RWPE1 (cell line): Measurements from ENCODE around the gene EGF.

Experiments used
- CTCF ChIA-PET: fragments of 350-600 bp; sonication (Branson Sonifier 250); formaldehyde crosslinking; extraction: SDS; loops from one replicate; lab custom pipeline; 2021; lab: Yijun Ruan, JAX
- POLR2A ChIA-PET: fragments of 400-600 bp; formaldehyde crosslinking; extraction: SDS; loops from one replicate; lab custom pipeline; 2020; ENCODE audit warnings: antibody characterized with exemption; ENCODE audit not compliant: low non-redundant PET; lab: Yijun Ruan, JAX
- DNase-seq: peaks from one replicate; pipeline ENCODE4 v3.0.0; 2012; ENCODE audit warnings: low spot score
- H3K27ac ChIP-seq: fragments of 450-650 bp; 2 replicates; pipeline ENCODE4 v1.5.1; 2017
- TF ChIP-seq, protein P1 (sequence below): fragments of 450-650 bp; conservative IDR thresholded peaks from 2 replicates; pipeline ENCODE4 v1.5.1; 2017; ENCODE audit warnings: low read depth, mild to moderate bottlenecking

EGF gene

DNA sequence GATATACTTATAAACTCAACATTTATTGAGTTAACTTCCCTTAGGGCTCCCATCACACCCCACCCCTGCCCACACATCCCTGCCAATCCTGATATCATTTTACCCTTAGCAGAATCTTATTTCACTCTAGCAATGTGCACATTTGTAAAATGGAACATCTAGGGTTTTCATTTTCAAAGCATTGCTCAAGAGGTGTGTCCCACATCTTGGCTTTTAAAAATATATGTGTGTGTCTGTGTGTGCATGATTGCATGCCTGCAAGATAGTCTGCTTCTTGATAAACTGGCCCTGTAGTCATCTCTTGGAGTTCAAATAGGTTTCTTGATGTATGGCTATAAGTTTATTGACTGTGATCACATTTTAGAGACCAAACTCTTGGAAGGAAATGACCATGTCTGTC, 26.4 kb upstream of the EGF start:
- TF ChIP-seq, protein P1, sequence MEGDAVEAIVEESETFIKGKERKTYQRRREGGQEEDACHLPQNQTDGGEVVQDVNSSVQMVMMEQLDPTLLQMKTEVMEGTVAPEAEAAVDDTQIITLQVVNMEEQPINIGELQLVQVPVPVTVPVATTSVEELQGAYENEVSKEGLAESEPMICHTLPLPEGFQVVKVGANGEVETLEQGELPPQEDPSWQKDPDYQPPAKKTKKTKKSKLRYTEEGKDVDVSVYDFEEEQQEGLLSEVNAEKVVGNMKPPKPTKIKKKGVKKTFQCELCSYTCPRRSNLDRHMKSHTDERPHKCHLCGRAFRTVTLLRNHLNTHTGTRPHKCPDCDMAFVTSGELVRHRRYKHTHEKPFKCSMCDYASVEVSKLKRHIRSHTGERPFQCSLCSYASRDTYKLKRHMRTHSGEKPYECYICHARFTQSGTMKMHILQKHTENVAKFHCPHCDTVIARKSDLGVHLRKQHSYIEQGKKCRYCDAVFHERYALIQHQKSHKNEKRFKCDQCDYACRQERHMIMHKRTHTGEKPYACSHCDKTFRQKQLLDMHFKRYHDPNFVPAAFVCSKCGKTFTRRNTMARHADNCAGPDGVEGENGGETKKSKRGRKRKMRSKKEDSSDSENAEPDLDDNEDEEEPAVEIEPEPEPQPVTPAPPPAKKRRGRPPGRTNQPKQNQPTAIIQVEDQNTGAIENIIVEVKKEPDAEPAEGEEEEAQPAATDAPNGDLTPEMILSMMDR = no peak
- CTCF ChIA-PET = interaction anchor here (0.7 kb wide), 1 partner anchor 36 kb away, joined by 3 read pairs; no protein-coding TSS in a partner anchor
- POLR2A ChIA-PET = no interaction called here
- no peak for DNase-seq
- no peak overlapping the region for H3K27ac ChIP-seq

DNA sequence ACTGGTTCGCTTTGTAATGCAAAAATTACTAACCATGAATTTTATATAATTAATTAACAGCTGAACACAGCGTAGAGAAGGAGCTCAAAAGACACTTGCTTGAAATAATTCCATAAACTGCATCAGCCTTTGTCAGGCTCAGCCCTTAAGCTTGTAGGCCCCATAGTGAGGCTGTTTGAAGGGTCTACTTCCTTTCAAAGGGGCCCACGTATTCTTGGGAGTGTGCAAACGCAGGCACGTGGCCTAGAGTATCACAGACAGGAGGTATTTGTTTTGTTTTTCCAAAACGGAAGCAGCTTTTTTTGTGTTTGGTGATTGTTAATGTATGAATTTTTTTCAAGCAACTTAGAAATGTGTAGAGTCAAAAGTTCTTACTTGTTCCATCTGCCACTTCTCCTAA, 25.6 kb upstream of the EGF start:
- DNase-seq = no peak
- ChIA-PET POLR2A (no interaction called here), CTCF (interaction anchor here (0.6 kb wide), 1 partner anchor 82 kb away, joined by 4 read pairs; no protein-coding TSS in a partner anchor)
- no peak overlapping the region for H3K27ac ChIP-seq
- TF ChIP-seq, protein P1 = no peak

DNA sequence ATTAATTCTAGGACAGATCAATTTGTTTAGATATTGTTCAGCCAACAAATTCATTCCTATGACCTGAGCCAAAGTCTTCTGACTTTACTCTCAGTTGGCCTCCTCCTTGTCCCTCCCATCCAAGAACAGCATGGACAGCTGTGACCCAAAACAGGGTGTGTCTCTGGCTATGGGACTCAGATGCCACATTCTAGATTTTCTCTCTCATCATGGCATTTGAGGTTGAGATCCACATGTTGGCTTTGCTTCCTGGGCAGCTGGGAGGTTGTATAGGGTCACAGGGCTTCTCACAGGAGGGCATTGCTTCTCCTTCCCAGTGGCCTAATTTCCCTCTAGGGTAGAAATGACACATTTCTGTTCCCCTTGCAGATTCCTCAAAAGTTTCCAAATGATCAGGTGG, 22.6 kb upstream of the EGF start:
- no peak for DNase-seq
- H3K27ac ChIP-seq = no peak overlapping the region
- ChIA-PET POLR2A (no interaction called here), CTCF (interaction anchor here (0.7 kb wide), 1 partner anchor 58 kb away, joined by 3 read pairs; no protein-coding TSS in a partner anchor)
- TF ChIP-seq, protein P1 = no peak

DNA sequence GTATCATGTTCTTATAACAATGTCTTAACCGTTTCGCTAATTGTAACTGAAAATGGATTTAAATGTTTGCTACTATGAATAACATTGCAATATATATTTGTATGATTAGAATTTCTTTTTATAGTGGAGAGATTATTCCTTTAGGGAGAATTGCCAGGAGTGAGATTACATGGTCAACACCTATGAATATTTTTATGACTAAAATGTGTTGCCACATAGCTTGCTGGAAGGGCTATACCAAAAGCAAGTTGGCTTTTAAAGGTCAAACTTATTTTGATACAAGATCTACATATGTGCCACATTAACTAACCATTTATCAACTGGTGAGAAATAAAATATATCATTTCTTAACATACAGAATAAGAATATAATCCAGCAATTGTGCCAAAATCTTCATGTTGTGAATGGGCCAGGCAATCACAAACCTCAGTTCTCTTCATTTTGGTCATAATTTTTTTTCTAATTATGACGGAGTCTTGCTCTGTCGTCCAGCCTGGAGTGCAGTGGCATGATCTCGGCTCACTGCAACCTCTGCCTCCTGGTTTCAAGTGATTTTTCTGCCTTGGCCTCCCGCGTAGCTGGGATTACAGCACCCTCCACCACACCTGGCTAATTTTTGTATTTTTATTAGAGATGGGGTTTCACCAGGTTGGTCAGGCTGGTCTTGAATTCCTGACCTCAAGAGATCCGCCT, 10.0 kb upstream of the EGF start:
- no peak for DNase-seq
- TF ChIP-seq, protein P1 = no peak
- ChIA-PET CTCF (no interaction called here), POLR2A (no interaction called here)
- no peak overlapping the region for H3K27ac ChIP-seq

DNA sequence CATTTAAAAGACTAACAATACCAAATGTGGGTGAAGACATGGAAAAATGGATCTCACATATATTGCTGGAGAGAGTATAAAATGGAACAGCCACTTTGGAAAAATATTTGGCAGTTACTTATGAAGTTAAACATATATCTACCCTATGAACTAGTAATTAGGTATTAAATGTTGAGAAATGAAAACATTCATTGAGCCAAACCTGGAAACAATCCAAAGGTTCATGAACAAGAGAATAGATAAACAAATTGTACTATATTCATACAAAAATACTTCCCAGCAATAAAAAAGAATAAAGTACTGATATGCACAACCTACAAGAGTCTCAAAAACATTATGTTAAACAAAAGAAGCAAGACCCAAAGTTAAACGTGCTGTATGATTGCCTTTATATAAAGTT, 4.0 kb upstream of the EGF start:
- POLR2A ChIA-PET = no interaction called here
- TF ChIP-seq, protein P1 = no peak
- DNase-seq = no peak
- CTCF ChIA-PET = no interaction called here
- H3K27ac ChIP-seq = no peak overlapping the region

DNA sequence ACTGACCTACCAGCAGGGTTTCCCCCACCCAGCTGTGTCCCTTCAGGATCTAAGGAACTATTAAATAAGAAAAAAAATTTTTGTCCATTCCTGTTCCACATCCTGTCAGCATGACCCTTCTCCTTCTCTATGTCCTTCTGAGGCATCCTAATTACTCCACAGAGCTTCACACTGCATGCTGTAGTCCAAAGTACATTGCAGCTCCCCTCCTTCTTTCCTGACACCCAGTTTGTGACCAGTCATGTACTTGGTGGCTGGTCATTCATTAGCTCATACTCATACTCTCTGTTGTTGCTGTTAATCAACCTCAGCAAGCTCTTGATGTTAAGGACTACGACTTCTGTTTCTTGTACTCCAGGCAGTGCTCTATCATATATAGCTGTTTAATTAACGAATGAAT, 2.4 kb upstream of the EGF start:
- ChIA-PET CTCF (no interaction called here), POLR2A (no interaction called here)
- no peak for DNase-seq
- no peak overlapping the region for H3K27ac ChIP-seq
- TF ChIP-seq, protein P1 = no peak
